ENCODE measurements around the gene KBTBD3.
"Not testable (repeated sequence)": the region's sequence is repeated elsewhere in the genome, so short reads cannot be mapped to it uniquely, and the experiment has no call there.

The KBTBD3 gene

DNA sequence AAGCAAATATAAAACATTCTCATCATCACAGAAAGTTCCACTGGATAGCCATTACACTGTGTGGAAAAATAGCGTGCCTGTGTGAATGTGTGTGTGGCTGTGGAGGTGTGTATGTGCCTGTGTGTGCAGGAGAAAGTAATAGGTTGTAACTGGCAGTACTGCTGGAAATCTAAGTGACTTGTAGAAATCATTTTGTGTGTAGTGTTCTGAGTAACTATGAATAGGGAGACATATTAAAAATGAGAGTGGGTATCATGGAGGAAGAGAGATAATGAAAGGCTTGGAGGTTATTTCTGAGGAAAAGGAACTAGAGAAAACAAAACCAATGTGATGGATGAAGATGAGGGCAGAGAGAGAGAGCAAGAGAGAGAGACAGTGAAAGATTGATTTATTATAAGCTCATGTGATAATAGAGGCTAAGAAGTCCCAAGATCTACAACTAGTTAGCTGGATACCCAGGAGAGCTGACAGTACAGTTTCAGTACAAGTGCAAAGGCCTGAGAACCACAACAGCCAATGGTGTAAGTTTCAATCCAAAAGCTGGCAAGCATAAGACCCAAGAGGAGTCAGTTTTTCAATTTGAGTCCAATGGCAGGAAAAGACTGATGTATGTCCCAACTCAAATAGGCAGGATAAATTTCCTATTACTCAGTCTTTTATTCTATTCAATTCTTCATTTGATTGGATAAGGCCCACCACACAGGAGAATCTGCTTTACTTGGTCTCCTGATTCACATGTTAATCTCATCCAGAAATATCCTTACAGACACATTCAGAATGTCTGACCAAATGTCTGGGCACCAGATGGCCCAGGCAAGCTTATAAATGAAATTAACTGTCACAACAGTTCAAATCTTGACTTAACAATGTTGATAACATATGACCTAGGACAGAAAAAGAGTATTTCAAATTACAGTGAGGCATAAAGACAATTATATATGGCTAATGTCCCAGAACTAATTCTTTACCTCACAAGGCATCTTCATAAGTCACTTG lies 14.9 kb downstream of the KBTBD3 start:
- peak; percentile 3 for DNase-seq

DNA sequence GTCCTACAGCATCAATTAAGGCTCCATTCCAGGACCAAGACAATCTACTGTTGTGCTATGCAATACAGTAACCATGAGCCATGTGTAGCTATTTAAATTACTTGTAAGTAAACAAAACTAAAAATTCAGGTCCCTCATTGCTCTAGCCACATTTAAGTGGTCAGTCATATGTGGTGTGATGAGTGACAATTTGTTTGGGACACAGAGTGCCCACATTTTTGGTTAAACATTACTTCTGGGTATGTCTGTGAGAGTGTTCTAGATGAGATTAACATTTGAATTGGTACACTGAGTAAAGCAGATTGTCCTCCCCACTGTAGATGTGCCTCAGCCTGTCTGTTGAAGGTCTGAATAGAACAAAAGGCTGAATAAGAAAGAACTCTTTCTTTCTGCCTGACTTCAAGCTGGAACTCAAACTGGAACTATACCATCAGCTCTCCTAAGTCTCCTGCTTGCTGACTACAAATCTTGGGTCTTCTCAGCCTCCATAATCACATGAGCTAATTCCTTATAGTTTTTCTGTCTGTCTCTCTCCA lies 15.8 kb downstream of the KBTBD3 start:
- DNase-seq: no peak

DNA sequence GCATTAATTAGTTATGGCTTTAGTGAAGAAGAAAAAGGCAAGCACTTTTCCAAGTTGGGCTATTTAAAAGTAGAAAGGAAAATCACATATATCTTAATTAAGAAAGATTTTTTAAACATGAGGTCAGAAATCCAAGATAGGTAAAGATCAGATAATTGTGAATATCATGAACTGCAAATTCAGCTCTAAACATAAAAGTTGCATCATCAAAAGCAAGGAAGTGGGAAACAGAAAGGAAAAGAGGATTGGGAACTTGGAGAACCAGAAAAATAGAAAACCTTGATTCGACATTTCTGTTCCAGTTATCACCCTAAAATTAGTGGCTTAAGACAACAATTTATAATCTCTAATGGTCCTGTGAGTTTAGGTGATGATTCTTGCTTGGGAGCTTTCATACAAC lies 17.5 kb downstream of the KBTBD3 start:
- DNase-seq: no peak

DNA sequence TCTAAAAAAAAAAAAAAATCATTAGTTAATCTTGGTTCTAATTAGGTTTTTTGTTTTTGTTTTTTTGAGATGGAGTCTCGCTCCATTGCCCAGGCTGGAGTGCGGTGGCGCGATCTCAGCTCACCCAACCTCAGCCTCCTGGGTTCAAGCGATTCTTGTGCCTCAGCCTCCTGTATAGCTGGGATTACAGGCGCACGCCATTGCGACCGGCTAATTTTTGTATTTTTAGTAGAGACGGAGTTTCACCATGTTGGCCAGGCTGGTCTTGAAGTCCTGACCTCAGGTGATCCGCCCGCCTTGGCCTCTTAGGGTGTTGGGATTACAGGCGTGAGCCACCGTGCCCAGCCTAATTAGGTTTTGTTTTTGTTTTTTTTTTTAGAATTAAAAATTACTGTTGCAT lies 18.8 kb downstream of the KBTBD3 start:
- DNase-seq: not testable (repeated sequence)

DNA sequence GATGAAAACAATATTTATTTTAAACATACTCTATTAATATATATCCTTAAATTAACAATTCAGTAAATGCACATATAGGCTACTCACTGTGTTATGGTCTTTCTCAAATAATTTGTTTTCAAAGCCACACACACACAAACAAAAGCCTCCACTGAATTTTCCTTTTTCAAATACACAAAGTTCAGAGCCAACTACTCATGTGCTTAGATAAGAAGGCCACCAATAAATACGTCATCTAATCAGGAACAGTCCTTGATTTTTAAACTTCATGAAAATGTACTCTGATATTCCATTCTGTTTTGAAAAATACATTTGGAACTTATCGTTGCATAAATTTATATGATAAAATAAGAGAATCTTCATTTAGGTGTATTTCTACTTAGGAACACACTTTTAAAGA lies 26.0 kb downstream of the KBTBD3 start:
- DNase-seq: no peak

DNA sequence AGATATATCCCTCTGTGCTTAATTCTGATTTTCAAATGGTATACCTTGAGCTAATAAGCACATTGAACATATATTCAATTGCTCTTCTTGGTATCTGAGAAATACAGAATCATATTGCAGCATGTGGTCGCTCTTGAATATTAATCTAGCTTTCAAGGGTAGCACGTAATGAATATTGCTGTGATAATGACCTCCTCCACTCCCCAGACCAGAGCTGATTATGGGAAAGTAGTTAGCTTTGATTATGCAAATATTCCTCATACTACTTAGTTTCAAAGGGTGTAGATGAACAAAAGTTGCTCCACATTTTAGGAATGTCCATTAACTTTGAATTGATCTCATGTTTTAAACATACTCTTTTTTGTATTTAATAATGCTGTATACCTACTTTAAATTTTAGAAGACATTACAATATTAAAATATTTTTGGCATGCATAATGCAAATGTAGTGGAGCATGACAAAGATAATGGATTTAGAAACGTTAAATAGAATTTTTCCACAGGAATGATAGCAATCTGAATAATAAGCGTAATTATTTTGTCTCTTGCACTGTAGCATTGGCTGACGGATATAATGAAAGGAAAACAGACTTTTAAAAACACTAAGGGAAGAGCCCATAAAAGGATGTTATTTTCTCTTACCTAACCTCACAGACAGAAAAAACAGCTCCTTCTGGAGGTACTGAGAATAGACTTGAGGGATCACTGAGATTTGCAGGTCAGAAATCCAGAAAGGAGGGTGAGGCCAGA lies 27.2 kb downstream of the KBTBD3 start:
- no peak for DNase-seq

DNA sequence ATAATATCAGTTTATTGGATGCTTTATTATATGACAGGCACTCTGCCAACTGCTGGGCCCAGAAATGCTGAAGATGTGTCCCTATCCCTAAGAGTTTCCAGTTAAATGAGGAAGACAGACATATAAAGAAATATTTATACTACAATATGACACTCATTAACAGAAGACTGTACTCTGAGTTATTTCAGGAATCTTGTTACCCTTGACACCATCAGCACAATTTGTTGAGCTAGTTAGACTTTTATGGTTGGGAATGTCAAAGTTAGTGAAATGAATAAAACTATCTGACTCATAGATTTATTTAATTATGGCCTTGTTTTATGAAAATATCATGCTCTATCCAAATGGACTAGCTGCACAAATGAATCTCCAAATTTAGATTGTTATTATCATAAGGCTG lies 29.5 kb downstream of the KBTBD3 start:
- DNase-seq: no peak

DNA sequence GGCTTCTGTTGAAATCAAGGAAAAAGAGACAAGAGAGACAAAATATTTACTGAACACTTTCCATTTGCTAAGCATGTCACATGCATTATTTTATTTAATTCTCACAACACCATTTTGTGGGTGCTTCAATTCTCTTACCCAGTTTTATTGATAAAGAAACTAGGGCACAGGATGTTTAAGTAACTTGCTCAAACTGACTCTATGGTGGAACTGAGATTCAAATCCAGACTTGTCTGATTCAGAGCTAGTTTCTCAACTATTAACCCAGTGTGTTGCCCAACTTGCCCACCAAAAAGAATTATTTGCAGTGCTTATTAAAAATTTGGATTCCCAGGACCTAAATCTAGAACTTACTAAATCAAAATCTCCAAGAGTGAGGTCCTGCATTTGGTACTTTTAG lies 33.6 kb downstream of the KBTBD3 start:
- no peak for DNase-seq

DNA sequence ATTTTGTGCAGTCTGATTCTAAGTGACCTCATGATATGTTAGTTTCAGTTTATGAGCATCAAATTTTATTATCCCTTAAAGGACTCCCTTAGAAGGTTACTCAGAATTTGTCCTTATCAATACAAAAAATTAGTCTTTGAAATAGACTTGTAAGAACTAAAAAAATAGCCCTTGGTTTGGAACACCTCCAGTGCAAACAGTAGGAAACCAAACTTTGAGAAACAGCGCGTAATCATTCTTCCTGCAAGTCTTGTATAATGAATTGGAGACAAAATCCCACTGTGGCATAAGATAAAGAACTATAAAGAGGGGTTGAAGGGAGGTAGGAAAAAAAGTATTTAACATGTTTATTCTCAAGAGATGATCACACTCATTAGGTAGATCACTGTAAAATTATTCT lies 44.3 kb downstream of the KBTBD3 start:
- no peak for DNase-seq

DNA sequence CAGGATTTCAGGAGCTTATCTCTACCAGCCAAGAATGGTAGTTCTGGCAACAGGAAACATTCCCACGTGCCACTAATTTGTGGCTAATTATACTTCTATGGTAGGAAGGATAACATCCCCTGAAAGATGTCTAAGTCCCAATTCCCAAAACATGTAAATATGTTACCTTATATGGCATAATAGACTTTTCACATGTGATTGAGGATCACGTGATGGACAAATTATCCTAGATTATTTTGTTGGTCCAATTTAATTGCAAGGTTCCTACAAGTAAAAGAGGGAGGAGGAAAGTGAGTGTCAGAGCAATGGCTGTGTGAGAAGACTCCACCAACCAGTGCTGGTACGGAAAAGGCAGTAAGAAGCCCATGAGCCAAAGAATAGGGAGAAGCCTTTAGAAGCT lies 45.2 kb downstream of the KBTBD3 start:
- no peak for DNase-seq

DNA sequence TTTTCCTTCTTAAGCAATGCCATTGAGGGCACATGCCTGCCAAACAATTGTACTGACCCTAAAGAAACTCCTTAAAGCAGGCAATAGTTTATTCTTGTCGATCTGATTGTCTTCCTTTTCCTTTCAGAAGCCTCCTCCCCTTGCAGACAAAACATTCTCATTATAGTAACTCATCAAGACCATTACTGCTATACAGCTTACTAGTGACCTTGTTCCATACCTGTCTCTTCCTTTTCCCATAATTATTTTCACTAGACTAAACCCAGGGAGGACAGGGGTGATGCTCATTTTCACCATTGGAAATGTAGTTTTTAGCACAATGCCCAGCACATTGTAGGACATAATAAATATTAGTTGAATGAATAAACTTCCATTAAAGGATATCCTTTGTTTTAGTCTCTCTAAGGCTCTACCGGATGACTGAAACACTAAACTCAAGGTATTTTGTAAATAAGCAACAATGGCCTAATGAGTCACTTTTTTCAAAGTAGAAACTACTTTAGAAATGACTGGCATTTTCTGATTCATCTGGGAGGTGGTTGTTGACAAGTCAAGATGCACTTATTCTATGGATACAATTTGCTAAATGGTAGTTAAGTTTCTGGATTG lies 45.8 kb downstream of the KBTBD3 start:
- no peak for DNase-seq

DNA sequence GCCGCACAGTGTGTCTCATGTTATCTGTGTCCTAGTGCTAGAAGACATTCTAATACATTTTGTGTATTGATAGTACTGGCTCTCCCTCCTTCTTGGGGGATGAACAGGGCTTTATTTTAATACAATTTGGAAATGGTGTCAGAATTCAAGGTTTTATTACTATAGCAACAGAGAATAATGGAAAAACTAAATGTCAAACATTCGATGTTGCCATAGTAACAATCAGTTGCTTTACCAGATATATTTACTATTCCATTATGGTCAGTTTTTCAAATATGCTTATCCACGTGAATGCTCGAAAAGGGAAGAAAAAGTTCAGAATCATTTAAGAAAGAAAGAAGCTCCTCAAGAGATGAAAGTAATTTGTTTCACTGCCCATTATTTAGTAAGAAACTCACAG lies 46.5 kb downstream of the KBTBD3 start:
- DNase-seq: no peak

DNA sequence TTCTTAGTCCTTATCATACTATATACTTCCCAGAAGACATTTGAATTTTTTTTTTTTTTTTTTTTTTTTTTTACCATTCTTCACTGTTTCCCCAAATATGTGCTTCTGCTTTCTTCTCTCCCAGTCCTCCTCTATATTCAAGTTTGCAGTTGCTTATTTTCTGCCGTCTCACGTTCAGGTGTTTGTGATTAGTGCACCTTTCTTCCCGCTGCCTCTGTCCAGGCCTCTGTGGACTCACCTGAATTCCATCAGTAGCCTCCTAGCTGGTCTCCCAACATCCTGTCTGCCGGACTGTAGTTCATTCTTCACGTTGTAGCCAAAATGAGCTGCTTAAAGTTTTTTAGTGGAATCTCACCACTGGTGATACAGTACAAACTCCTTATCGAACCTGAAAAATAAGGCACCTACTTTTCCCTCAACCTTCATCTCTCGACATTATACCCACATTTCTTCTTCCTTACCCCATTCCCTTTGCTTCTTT lies 54.3 kb downstream of the KBTBD3 start:
- DNase-seq: no peak

DNA sequence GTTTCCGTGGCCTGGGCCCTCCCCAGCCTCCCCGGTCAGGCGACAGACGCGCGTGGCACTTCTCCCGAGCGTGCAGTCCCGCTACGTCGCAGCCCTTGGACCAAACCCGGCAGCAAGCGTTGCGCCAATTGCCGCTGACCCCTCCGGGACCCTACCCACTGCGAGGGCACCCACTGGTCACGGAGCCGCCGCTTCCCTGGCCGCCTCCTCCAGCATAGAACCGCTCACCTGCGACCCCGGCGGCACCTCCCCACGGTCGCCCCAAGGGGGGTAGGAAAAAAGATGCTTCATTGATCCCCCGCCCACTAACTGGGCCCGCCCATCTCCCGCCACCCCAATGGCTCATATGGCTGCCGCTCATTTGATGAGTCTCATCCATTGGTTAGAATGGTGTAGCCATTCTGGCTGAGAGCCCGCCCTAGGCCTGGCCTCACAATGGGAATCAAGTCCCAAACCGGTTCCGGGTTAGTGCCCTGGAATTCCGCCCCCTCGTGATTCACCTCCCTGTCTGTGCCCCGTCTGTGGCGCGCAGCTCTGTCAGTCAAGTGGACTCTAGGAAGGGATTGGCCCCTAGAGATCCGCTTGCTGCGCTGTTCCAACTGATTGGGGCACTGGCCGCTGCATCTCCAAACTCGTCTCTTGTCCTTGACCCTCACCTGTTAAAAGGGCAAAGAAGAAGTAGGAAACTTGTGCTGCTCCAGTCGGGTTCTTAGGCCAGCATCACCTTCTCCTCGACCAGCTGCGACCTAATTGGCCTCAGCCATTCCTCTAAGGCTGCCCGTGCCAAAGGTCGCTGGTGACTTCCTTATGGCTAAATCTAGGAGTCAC lies 55.0 kb downstream of the KBTBD3 start, which contains the start of gene MSANTD4:
Gene MSANTD4 (minus strand): TSS at position 274 of the 828 bp plus-strand sequence. CDS start 11,323 bp downstream, outside the sequence.
- peak; percentile 100 for DNase-seq

DNA sequence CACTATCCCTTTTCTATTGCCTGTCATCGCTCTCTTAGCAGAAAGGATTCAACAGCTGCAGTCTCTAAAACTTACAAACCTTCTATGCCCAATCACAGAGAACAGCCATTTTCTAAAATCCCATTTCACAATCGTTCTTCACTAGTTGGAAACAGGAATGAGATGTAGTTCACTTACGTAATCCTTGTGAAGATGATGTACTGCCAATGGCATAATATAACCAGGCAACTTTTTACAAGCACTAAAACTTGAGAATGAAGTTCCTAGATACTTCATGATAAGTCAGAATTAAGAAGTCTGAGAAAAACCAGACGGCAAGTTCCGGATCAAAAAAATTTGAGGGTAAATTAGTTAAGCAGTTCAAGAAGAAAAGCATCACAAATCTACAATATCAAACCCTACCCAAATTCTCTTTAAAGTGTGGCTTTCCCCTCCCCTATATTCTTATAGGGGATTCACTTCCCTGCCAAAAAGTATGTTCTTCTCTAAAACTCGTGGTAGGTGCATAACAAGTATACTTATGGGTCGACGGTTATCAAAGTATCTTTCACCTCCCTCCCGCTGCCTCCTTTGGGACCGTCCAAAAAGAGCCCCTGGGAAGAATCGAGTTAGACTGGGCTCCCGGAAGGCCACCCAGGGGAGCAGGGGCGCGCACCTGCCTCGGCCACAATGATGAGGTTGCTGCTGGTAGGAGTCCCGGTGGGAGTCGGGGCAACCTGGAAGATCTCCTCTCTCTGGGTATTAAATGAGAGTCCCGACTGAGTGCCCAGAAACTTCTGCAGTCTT lies 55.8 kb downstream of the KBTBD3 start:
- peak; percentile 34 for DNase-seq

DNA sequence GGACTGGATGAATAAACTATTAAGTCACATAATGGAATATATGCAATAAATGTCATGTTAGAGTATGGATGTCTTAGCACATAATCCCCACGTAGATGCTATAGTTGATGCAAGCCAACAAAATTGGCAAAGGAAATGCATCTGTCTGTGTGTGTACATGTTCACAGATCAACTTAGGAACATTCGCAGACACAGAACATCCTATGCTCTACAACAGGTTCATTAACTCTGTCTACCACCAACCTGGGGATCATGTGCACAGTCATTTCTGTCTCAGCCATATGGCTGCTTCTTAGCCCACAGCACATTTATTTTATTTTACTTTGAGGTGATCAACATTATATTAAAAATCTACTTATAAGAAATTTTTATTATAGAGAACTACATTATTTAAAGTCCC lies 60.1 kb downstream of the KBTBD3 start:
- no peak for DNase-seq

DNA sequence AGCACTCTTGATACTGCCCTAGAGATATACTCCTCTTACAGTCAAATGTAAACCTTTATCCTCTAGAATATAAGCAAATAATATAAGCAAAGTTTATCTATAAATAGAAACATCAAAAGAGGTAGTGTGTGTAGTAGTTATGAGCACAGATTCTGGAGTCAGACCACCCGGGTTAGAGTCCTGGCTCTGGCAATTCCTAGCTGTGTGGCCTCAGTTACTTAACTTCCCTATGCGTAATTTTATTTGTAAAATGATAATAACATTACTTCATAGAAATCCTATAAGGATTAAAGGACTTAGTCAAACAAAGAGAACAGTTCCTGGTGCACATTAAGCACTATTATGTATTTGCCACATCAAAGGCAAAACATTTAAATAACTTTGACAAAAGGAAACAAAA lies 62.1 kb downstream of the KBTBD3 start:
- no peak for DNase-seq

DNA sequence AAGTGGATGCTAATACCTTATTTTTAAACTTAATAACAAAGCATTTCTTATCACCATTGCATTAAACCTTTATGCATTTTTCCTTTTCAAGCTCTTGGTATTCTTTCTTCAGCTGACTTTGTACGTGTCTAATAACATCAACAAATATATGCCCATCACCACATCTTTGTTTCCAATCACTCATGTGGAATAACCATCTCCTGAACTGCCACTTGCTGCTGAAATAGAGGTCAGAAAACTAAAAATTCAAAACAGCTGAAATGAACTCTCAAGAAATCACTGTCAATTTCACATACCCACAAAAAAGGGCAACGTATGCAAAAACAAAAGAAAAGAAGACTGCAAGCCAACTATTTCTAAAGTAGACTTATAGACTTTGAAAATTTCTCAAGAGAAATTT lies 62.5 kb downstream of the KBTBD3 start:
- DNase-seq: no peak

DNA sequence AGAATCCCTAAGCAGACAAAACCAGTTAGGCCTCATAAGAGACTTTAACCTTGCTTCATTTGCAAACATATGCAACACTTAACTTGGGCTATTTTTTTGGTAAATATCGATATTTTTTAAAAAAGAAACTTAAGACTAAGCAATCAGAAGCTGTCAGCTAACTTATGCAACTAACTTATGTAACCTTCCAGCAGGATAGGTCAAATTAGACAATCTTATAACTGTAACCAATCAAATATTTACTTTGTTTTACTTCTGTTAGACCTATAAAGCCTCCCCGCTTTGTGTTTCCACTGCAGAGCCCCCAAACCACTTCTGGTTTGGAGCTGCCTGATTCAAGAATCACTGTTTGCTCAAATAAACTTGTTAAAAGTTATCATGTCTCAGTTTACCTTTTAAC lies 63.1 kb downstream of the KBTBD3 start:
- DNase-seq: no peak

DNA sequence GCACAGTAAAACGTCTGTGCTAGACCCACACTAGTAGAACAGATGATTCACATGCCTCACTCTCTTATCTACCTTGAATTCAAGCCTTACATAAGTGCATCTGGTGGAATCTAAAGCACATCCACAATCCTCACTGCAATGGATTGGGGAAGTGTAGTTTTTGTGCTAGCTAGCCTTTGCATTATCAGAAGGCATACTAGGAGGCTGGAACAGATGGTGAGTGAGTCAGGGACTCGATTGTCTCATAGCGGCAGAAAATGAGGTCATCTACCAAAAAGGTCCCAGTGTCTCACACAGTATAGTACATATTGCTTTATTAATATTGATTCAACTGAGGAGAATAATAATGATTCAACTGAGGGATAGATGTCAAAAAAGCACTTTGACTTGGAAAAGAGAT lies 64.4 kb downstream of the KBTBD3 start:
- DNase-seq: peak; percentile 69

DNA sequence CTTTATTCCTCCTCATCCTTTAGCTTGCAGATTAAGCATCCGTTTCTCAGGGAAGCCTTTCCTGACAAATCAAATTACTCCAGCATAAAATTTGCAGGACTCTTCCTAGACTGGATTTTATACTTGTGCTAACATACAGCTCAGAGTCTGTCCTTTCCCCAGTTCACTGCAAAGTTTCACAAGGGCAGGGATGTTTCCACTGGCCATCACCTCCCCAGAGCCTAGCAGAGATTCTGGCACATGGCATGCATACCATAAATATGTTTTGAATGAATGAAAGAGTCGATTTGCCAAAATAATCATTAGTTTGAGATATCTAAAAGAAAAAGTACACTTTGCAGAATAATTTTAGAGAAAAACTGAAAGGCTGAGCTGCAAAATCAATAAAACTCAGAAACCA lies 65.7 kb downstream of the KBTBD3 start:
- peak; percentile 6 for DNase-seq
